ENCODE measurements around the gene UBP1.

- TF ChIP-seq CTCF (optimal IDR thresholded peaks at IDR 0.05 in 1 of 3, IDR thresholded peaks at IDR 0.05 in 1 of 3, conservative IDR thresholded peaks at IDR 0.05 in 1 of 3; ENCODE audit: extremely low read depth in 1 of 3, insufficient read depth in 2 of 3, low read length in 3 of 3) (no peak), EZH2 (IDR thresholded peaks at IDR 0.05; ENCODE audit: low read length) (no peak)
These were observed 41.8 kb downstream of the UBP1 start for GRCh38 chr3:33398410-33398809.
